Measurements from ENCODE around the gene PRTFDC1. TPM values are rescaled to one million over a fixed set of nuclear protein-coding genes. Genes with fewer than 3 reads are reported as not detected.

PRTFDC1 gene
- total RNA-seq, 1 donor from 2014 or later = 5.6 TPM

Other genes starting within 250 kb of the PRTFDC1 start
- gene ARHGAP21, start 228.7 kb downstream of the PRTFDC1 start, total RNA-seq = 60.6 and 109 TPM in 2 replicates
- gene ENKUR, start 63.6 kb upstream of the PRTFDC1 start, total RNA-seq = 0.20 and 0.44 TPM in 2 replicates
- 1.5 and 3.6 TPM in 2 replicates for gene THNSL1, start 64.0 kb upstream of the PRTFDC1 start, total RNA-seq
- gene GPR158, start 222.4 kb upstream of the PRTFDC1 start, total RNA-seq = not detected in 2 replicates

Data from lung microvascular endothelial cell (primary cell).